Measurements from ENCODE around the gene TTK. TPM values are rescaled to one million over a fixed set of nuclear protein-coding genes. Genes with fewer than 3 reads are reported as not detected.
"Not testable (repeated sequence)": the region's sequence is repeated elsewhere in the genome, so short reads cannot be mapped to it uniquely, and the experiment has no call there.

The TTK gene
- total and polyA plus RNA-seq, 8 donors, result 0.11 to 0.70 (median 0.22) TPM; not detected in 1

GRCh38 chr6:80028589-80028988 is 24.1 kb downstream of the TTK start:
- FAIRE-seq (no peak), DNase-seq (no peak), ATAC-seq (no peak)
- no peak overlapping the region for H3K4me3 ChIP-seq
- no peaks in the 10 kb centered on the region for H3K27me3 ChIP-seq
- TF ChIP-seq CTCF (IDR thresholded peaks at IDR 0.05), result no peak
- no peak overlapping the region for H3K27ac ChIP-seq
- 78 to 99% methylated on average over 3 of the region's 3 CpGs for WGBS, 2 donors
- H3K4me1 ChIP-seq, result no peaks in the 10 kb centered on the region
- H3K36me3 ChIP-seq, result no peaks in the 10 kb centered on the region
- intact Hi-C loops (cut with DNase I), result no loop called here
- H3K9me3 ChIP-seq, result no peaks in the 10 kb centered on the region

- no peak overlapping the region for H3K27ac ChIP-seq
- FAIRE-seq, result no peak
- peak in 2 of 4 donors; percentile 25 to 37 for ATAC-seq
- no peaks in the 10 kb centered on the region for H3K36me3 ChIP-seq
- H3K4me3 ChIP-seq, result no peak overlapping the region
- no peak for TF ChIP-seq CTCF (IDR thresholded peaks at IDR 0.05)
- no peaks in the 10 kb centered on the region for H3K27me3 ChIP-seq
- no peaks in the 10 kb centered on the region for H3K4me1 ChIP-seq
- intact Hi-C loops (cut with DNase I), result no loop called here
- WGBS, 2 donors, result 79 to 92% methylated on average over 3 of the region's 3 CpGs
- no peak for DNase-seq
- no peaks in the 10 kb centered on the region for H3K9me3 ChIP-seq
Observed at GRCh38 chr6:80029470-80029869, 25.0 kb downstream of the TTK start.

GRCh38 chr6:80048220-80048619 is 43.8 kb downstream of the TTK start:
- H3K27me3 ChIP-seq; FAIRE-seq; H3K4me1 ChIP-seq; H3K4me3 ChIP-seq; H3K27ac ChIP-seq; DNase-seq; ATAC-seq; H3K9me3 ChIP-seq; H3K36me3 ChIP-seq; intact Hi-C loops (cut with DNase I): not testable (repeated sequence)
- 94 to 97% methylated on average over 3 of the region's 3 CpGs for WGBS, 2 donors

GRCh38 chr6:80060774-80061173 is 56.3 kb downstream of the TTK start:
- no peaks in the 10 kb centered on the region for H3K27me3 ChIP-seq
- H3K36me3 ChIP-seq, result no peaks in the 10 kb centered on the region
- H3K9me3 ChIP-seq, result no peaks in the 10 kb centered on the region
- H3K4me3 ChIP-seq, result no peak overlapping the region
- ATAC-seq (no peak), FAIRE-seq (no peak), DNase-seq (no peak)
- TF ChIP-seq CTCF (IDR thresholded peaks at IDR 0.05), result no peak
- H3K4me1 ChIP-seq, result no peaks in the 10 kb centered on the region
- no peak overlapping the region for H3K27ac ChIP-seq
- intact Hi-C loops (cut with DNase I), result no loop called here

GRCh38 chr6:80068146-80068545 is 63.7 kb downstream of the TTK start:
- intact Hi-C loops (cut with DNase I); H3K27ac ChIP-seq; H3K36me3 ChIP-seq; FAIRE-seq; H3K9me3 ChIP-seq; ATAC-seq; H3K27me3 ChIP-seq; H3K4me3 ChIP-seq; DNase-seq; H3K4me1 ChIP-seq: not testable (repeated sequence)
- 66 to 81% methylated on average over 7 of the region's 7 CpGs for WGBS, 2 donors

- FAIRE-seq; ATAC-seq; H3K9me3 ChIP-seq; H3K27me3 ChIP-seq; intact Hi-C loops (cut with DNase I); H3K4me3 ChIP-seq; DNase-seq; H3K4me1 ChIP-seq; H3K36me3 ChIP-seq; H3K27ac ChIP-seq: not testable (repeated sequence)
- 79 to 91% methylated on average over 19 of the region's 19 CpGs for WGBS, 2 donors
Observed at GRCh38 chr6:80070431-80070830, 66.0 kb downstream of the TTK start.

- Histone ChIP-seq H3K27me3 (no peaks in the 10 kb centered on the region), H3K4me1 (no peaks in the 10 kb centered on the region), H3K36me3 (no peaks in the 10 kb centered on the region), H3K9me3 (no peaks in the 10 kb centered on the region), H3K4me3 (no peak overlapping the region), H3K27ac (no peak overlapping the region)
- 56 to 69% methylated on average over 1 of the region's 1 CpG for WGBS, 2 donors
- no peak for ATAC-seq
- TF ChIP-seq CTCF (IDR thresholded peaks at IDR 0.05), result no peak
- no peak for FAIRE-seq
- DNase-seq, result no peak
- intact Hi-C loops (cut with DNase I), result no loop called here
Observed at GRCh38 chr6:80077067-80077466, 72.6 kb downstream of the TTK start.
